RCC 7860 (cell line): ENCODE data around the gene COL4A2.

Source experiments
- DNase-seq: peaks from one replicate; pipeline ENCODE4 v3.0.0-alpha.2; 2015; ENCODE audit warnings: low spot score
- FAIRE-seq: peaks from 2 replicates; lab custom pipeline; 2012; peaks lifted over from hg19 to GRCh38; lab: Jason Lieb, UNC

COL4A2 gene

DNA sequence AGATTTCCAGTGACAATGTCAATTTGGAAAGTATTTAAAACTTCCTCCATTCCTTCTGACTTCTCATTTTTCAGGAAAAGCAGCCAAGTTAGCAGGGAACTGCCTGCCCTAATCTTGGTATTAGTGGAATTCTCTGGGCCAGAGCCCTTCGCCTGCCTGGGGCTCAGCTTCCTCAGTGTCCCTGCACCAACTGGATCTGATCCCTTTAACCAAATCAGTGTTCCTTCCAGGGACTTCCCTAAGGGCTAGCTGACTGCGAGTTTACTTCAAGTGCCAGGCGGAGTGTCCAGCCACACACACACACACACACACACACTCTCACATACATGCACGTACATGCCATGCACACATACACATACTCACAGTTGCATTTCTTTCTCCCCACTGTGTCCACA lies 234.4 kb downstream of the COL4A2 start:
- no peak for FAIRE-seq
- no peak for DNase-seq

DNA sequence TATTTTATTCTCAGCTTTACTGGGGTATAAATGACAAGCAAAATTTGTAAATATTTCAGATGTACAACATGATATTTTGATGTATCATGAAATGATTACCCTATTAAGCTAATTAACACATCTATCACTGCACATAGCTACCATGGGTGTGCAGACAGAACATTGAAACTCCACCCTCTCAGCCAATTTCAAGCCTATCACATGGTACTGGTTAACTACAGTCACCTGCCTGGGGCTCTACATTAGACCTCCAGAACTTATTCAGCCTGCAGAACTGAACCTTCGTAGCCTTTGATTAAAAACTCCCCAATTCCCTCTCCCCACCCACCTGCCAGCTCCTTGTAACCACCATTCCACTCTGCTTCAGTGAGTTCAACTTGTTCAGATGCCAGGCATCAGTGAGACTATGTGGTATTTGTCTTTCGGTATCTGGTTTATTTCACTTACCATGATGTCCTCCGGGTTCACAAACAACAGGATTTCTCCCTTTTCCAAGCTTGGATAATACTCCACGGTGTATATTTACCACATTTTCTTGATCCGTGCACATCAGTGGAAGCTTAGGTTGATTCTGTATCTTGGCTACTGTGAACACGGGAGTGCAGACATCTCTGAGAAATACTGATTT lies 235.2 kb downstream of the COL4A2 start:
- FAIRE-seq (no peak), DNase-seq (no peak)

DNA sequence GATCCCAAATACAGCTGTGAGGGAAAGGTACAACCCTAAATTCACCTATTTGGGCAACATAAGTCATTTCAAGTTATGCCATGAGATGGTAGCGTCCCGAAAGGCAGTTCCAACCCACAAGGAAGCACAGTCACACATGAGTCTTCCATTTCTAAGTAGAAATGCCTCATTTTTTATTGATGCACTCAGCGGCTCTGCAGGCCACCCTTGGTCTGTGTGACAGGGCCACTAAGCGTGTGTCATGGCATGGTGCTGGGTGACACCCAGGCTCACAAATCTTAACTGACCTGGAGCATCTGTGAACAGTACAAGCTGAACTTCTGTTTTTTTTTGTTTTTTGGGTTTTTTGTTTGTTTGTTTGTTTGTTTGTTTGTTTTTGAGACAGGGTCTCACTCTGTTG lies 239.3 kb downstream of the COL4A2 start:
- DNase-seq = no peak
- no peak for FAIRE-seq

DNA sequence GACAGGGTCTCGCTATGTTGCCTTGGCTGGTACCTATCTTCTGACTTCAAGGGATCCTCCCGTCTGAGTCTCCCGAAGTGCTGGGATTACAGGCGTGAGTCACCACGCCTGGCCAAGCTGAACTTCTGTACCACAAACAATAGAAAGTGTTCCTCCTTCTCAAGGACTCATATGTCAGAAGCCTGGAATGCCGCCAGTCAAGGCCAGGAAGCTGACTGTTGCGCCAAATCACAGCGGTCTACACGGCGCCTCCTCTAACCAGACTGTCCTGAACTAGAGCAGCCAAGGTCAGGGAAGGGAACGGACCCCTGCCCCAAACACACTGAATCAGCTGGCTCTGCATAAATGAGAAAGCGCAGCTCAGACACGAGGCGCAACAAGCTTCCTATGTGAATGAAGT lies 239.8 kb downstream of the COL4A2 start:
- FAIRE-seq (peak; percentile 90), DNase-seq (peak; percentile 94)

DNA sequence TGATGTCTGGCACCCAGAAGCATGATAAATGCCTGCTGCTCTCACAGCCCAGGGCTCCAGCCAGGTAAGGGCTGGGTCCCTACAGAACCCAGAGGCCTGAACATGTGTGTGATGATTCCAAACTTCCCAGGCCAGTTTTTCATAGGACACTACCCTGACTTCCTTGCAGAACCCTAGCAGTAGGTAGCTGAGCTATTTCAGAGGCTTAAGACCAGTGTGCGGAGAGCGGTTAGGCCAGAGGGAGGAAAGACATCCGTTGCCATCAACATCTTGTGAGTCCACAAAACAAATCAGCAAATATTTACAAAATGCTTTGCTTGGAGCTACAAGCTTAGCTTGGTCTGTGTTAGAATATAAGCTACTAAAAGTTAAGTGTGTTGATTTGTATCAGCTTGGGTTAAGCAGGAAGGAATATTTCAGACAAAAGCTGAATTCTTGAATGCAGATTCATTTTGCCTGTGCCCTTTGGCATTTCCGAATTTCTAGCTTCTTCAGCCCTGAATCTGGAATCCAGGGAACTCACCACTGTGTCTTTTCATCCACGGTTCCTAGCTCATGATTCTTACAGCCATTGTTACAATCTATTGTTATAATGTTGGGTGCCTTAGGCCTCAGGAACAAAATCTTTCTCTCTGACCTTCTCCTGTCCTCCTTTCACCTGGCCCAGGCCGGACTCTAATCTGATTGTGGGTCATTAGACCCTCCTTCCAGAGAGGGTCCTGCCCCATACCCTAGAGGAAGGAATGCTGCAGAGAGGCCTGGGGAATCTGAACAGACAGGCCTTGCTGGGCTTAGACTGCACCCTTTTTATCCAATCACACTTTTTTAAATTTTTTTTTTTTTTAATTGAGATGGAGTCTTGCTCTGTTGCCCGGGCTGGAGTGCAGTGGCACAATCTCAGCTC lies 242.1 kb downstream of the COL4A2 start:
- no peak for DNase-seq
- no peak for FAIRE-seq

DNA sequence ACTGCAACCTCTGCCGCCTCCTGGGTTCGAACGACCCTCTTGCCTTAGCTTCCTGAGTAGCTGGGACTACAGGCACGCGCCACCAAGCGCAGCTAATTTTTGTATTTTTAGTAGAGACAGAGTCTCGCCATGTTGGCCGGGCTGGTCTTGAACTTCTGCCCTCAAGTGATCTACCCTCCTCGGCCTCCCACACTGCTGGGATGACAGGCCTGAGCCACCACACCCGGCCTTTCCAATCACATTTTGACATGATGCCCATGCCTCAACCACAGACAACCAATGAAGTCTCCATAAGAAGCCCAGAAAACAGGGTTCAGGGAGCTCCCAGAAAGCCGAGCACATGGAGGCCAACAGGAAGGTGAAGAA lies 242.7 kb downstream of the COL4A2 start:
- FAIRE-seq (no peak), DNase-seq (no peak)

DNA sequence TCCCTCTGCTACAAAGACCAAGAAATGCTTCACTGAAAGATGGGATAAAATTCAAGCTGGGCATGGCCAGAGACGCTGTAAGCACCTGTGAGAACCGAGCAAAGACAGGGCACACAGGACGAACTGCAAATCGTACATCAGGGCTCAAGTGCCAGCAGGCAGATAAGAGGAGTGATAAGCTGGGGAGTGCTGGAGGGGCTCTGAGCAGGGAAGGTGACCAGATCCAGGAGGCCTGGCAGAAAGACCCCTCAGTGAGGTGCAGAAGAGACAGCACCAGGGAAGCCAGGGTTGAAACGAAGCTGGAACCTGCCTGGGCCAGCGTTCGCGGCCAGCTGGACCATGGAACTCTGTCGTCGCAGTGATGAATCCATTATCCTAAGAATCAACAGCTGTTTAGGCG lies 244.2 kb downstream of the COL4A2 start:
- FAIRE-seq (no peak), DNase-seq (no peak)

DNA sequence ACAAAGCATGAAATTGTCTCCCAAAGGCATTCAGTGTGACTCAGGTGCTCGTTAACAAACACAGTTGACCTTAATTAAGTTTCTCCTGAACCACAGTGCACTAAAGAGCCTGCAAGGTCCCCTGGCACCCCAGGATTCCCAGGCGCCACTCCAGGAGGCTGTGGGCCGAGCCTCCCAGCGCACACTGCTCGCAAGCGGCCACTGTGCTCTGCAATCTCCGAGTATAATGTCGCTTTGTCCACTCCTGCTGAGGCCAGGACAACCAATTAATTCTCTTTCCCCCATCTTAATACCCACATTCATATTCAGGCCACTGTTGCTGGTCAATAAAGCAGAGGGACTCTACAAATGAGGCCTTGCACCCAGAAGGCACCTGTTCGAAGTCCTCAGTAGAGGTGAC lies 245.7 kb downstream of the COL4A2 start:
- no peak for FAIRE-seq
- DNase-seq = no peak

DNA sequence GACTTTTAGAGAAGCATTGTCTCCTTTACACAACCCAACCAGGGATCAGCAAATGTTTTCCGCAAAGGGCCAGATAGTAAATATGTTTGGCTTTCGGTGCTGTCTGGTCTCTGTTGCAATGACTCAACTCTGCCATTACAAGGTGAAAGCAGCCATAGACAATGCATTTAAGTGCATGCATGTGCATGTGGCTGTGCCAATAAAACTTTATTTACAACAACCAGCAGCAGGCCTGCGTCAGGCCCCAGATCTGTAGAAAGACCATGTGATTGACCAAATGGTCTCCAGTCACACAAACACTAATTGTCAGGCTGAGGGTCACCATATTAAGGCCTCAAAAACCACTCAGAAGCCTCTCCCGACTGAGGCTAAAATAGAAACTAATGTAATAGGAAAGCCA lies 246.3 kb downstream of the COL4A2 start:
- FAIRE-seq = no peak

DNA sequence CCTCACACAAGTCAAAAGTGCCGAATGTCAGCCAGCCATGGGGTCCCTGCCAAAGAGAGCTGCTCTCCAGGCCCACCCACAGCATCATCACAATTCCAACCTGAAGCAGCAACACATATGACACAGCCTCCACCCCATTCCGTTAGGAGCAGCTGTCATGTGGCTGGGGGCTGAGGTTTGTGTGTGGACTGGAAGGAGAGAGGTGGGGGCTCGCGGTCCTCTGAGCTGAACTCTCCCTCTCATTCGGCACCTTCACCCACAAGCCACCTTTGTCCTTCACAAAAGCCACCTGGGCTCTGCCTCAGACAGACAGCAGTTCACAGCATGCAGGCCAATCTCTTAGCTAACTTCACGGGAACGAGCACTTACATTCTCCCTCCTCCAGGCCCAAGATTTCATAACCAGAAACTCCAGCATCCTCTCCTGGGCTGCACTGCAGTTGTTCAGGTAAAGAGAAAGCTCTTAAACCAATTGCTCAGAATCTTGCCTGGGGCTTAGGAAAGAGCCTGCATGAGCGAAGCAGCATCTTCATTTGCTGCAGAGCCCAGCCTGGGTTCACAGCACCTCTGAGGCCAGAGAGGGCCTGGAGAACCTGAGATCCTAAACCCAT lies 247.2 kb downstream of the COL4A2 start:
- FAIRE-seq = no peak

More for the DNA sequence above, 246.3 kb downstream of the COL4A2 start:
- DNase-seq = no peak

DNA sequence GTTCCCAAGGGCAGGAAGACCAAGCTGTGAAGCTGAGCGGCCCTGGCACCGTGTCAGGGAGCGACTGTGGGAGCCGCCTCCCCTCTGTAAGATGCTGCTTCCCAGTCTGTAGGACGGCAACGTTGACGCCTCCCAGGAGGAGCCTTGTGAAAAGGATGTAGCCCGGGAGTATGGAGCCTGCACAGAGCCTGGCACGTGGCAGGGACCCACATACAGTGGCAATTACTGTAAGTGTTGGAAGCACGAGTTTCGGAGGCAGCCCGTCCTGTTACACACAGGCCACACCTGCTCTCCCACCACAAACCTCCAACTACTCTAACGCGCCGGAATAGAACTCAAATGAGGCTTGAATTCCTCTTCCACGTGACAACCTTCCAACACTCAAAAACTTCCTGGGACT lies 247.9 kb downstream of the COL4A2 start:
- FAIRE-seq = no peak
- DNase-seq = no peak

More for the DNA sequence above, 247.2 kb downstream of the COL4A2 start:
- no peak for DNase-seq

DNA sequence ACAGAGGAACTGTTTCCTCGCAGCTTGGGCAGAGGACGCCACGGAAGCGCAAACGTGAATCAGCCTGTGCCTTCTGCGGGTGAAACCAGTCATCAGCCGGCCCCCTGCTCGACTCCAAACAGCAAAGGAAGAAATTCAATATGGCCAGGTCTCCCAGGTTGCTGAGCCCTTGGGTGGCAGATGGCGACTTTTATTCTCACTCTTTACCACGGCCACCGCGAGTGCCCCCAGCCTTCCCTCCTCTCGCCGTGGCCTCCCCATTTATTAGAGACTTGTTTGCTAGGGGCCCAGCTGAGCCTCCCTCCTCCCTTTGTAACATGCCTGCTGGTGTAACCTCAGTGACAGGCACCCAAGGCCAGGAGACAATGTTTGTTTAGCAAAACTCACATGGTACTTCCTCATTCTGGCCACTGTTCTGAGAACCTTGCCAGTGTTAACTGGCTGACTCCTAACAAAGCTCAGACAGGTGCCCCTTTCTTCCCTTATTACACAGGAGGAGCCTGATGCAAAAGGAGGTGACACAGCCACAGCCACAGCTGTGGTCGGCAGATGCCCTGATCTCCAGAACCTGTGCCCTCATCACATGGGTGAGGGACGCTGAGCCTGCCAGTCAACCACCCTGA lies 248.6 kb downstream of the COL4A2 start:
- FAIRE-seq (no peak), DNase-seq (no peak)

DNA sequence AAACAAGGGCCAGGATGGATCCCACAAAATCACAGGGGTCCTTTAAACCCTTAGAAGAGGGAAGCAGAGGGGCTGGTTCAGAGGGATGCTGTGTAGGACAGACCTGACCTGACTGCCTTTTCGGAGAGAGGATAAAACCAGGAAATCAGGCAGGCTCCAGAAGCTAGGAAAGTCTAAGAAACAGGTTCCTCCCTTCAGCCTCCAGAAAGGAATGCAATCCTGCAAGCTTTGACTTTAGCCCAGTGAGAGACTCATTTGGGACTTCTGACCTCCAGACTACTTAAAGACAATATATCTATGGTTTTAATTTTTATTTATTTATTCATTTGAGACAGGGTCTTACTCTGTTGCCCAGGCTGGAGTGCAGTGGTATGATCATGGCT lies 249.1 kb downstream of the COL4A2 start:
- no peak for FAIRE-seq
- DNase-seq = no peak

DNA sequence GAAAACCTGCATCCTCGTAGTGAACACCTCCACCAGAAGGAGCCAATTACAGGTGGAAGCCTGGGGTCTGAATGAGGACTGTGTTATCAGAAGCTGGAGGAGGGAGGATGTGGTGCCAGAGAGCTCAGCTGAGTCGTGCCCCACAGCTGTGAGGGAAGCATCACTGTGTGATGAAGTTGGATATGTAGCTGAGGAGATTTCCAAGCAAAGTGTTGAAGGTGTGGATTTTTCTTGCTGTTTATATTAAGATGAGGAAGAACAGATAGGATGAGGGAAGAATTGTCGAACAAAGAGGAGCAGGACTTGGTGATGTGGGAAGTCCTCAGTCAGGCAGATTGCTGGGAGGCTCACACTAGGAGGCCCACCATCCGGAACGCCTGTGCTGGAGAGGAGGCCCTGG lies 250.0 kb downstream of the COL4A2 start:
- DNase-seq (no peak), FAIRE-seq (no peak)

DNA sequence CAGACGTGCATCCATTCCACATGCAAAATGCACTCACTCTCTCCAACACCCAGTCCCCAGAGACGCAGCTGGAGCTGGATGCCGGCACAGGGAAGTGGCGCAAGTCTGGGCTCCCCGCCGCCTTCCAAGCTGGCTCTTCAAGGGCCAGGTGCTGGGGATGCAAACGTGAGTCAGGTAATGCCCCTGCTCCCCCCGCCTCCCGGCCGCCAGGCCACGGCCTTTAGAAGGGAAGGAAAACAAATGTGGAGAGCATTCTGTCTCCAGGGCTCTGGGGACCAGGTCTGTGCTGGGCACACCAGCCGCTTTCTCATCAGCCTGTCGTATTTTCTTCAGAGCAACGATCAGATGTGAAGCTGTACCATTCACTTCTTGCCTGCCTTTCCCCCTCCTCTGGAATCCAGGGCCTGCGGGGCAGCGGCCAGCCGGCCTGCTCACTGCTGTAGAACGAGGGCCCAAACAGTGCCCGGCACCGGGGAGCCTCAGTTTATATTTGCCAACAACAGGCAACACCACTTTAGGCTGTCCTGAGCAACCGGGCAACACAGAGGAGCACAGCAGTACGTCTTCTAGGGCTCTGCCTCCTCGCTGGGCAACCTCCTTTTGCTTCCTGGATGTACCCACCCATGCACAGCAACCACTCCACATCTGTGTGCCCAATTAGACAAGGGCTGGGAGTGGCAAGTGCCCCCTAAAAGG lies 250.7 kb downstream of the COL4A2 start:
- FAIRE-seq (no peak), DNase-seq (no peak)

DNA sequence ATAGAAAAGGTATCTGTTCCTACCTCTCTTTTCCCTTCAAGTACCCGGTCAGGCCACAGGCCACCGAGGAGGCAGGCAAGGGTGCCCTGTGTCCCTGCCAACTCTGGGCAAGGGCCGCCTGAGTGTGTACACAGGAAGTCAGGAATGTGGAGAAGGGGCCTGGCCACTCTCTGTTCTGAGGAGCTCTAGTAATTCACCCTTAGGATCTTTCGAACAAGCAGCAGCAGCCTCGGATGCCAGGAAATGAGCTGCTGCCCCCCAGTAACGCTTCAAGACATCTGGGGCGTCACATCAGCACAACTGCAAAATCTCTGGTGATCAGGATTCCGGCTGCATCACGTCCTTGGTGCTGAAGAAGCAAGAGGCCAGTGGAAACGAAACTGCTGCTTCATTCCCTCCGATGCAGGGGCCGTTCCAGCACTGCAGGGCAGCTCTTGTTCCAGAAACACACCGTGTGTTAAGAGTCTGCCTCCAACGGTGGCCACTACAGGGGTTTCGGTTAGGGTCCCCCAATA lies 252.4 kb downstream of the COL4A2 start:
- DNase-seq = no peak
- FAIRE-seq = no peak

DNA sequence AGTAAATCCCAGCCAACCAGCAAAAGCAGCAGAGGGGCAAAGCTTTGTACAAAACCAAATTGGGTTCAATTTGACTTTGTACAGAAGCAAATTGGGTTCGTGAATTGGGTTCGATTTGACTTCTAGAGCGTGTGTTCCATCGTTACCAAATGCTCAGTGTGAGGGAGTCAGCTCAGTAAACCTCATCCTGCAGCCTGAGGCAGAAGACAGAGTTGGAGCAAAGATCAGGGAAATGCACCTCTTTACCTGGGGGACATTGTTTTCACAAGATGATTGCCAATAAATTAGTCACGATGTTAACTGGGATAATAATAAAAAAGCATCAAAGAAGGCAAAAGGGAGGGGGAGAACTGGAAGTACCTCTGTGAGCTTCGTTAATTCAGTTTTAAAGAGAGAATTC lies 252.9 kb downstream of the COL4A2 start:
- no peak for DNase-seq
- FAIRE-seq = no peak

DNA sequence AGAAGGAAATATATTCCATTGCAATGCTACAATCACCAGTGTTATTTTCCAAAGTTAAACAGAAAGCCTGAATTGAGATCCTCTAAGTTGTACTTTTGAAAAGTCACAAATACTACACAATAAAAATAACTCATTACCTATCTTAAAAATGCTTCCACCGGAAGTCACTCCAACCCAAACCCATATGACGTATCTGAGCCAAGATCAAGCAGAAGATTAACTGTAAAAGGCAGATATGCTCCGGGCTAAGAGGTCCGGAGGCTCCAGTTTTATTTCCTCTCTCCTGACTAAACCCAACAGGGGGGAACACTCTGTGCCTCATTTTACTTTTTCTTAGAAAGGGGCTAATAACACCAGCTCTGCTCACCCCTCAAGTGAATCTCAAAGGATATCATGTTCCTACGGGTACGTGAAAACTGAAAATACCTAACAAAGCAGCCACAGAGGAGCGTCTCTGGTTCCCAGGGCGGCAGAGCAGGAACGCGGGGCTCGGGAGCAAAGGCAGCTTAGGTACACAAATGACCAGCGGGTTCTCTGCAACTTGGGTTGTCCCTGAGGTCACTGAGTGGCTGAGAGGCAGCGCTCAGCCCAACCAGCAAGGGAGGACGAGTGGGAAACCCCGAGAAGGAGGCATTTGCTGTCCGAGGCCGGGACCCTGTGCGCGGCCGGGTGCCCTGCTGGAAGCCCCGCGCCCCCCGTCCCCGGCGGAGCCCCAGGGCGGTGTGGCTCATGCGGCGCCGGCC lies 253.7 kb downstream of the COL4A2 start:
- FAIRE-seq = no peak
- DNase-seq = no peak

DNA sequence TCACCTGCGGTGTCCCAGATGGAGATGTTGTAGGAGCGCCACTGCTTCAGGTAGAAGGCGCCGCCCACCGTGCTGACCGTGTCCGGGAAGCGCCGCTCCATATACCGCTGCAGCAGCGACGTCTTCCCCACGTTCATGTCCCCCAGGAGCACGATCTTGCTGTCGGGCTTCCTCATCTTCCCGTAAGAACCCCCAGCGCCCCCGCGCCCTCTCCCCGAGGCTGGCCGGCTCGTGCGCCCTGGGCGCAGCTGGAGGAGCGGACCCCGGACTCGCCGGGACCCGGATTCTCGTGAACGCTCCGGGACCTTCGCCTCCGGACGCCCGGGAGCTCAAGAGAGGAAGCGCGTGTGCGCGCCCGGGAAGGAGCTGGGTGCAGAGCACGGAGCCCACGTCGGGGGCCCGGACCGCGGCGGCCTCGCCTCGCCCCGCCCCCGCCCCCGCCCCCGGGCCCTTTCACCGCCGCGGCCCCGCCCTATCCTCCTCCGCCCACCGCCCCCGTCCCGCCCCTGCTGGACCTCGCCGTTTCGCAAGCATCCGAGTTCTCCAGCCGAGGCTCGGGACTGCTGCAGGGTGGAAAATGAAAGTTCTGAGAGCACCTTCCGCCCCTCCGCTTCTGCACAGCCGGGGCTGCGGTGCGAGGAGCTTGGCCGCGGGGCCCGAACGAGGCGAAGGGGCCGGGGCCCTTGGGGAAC lies 254.4 kb downstream of the COL4A2 start, which contains the start of gene RAB20:
TSS of gene RAB20 (minus strand) at position 379 of the 692 bp plus-strand sequence. CDS start at position 176, 203 bp downstream.
- DNase-seq (peak; percentile 60), FAIRE-seq (no peak)
